Neural cell (in vitro differentiated cells): ENCODE measurements around the gene C11orf21. TPM values are rescaled to one million over a fixed set of nuclear protein-coding genes. Genes with fewer than 3 reads are reported as not detected.
A peak's percentile ranks its signal among the peaks of the same experiment; 100 is the strongest.

Experiments
- H2AFZ ChIP-seq: fragments of 200-600, 300-800 bp; sonication (generic), shearing (Covaris generic); 2 replicates; pipeline ENCODE4 v1.6.0; 2014; ENCODE audit warnings: low read depth, mild to moderate bottlenecking, antibody characterized with exemption, low read length, moderate library complexity
- H3F3A ChIP-seq: fragments of 200-600 bp; shearing (Covaris generic); 2 replicates; pipeline ENCODE4 v1.6.1; 2016; ENCODE audit warnings: mild to moderate bottlenecking, moderate library complexity, mixed read lengths, antibody characterized with exemption, low read length; ENCODE audit not compliant: insufficient read depth, poor library complexity, severe bottlenecking
- H3K27ac ChIP-seq: fragments of 200-600, 300-800 bp; sonication (generic), shearing (Covaris generic); 2 replicates; pipeline ENCODE4 v1.5.1; 2014; ENCODE audit warnings: mild to moderate bottlenecking, low read length, moderate library complexity
- H3K27me3 ChIP-seq: fragments of 300-800, 200-600 bp; sonication (generic), shearing (Covaris generic); 2 replicates; pipeline ENCODE4 v1.6.0; 2014; ENCODE audit warnings: mild to moderate bottlenecking, low read depth, low read length, moderate library complexity; ENCODE audit not compliant: insufficient read depth
- H3K36me3 ChIP-seq: fragments of 300-800, 200-600 bp; sonication (generic), shearing (Covaris generic); 2 replicates; pipeline ENCODE4 v1.5.1; 2014; ENCODE audit warnings: mild to moderate bottlenecking, antibody characterized with exemption, low read length, moderate library complexity; ENCODE audit not compliant: insufficient read depth
- H3K4me2 ChIP-seq: fragments of 300-800, 200-600 bp; sonication (generic), shearing (Covaris generic); 2 replicates; pipeline ENCODE4 v1.6.0; 2014; ENCODE audit warnings: mild to moderate bottlenecking, low read length
- H3K4me3 ChIP-seq: fragments of 300-800, 200-600 bp; sonication (generic), shearing (Covaris generic); 2 replicates; pipeline ENCODE4 v1.5.1; 2014; ENCODE audit warnings: mild to moderate bottlenecking, low read length, moderate library complexity
- H3K79me2 ChIP-seq: fragments of 200-600 bp; shearing (Covaris generic); replicated peaks from 2 replicates; pipeline ENCODE4 v1.6.0; 2014; ENCODE audit warnings: mild to moderate bottlenecking, low read length, moderate library complexity; ENCODE audit not compliant: insufficient read depth
- H3K9ac ChIP-seq: fragments of 300-800, 200-600 bp; sonication (generic), shearing (Covaris generic); 2 replicates; pipeline ENCODE4 v1.6.1; 2016; ENCODE audit warnings: mild to moderate bottlenecking, low read length, mixed read lengths
- H3K9me2 ChIP-seq: fragments of 200-600 bp; shearing (Covaris generic); 2 replicates; pipeline ENCODE4 v1.6.1; 2016; ENCODE audit warnings: mild to moderate bottlenecking, low read length, mixed read lengths; ENCODE audit not compliant: insufficient read depth
- H3K9me3 ChIP-seq: fragments of 200-600, 300-800 bp; sonication (generic), shearing (Covaris generic); 2 replicates; pipeline ENCODE4 v1.6.1; 2016; ENCODE audit warnings: mild to moderate bottlenecking, mixed run types, low read length, moderate library complexity, mixed read lengths
- H4K20me1 ChIP-seq: fragments of 200-600 bp; shearing (Covaris generic); 2 replicates; pipeline ENCODE4 v1.6.1; 2016; ENCODE audit warnings: mild to moderate bottlenecking, mixed run types; ENCODE audit not compliant: insufficient read depth
- CTCF ChIP-seq: fragments of 450-650 bp; IDR thresholded peaks from 2 replicates; pipeline ENCODE4 v1.5.1; 2014; ENCODE audit warnings: antibody characterized with exemption, mild to moderate bottlenecking, moderate library complexity; ENCODE audit not compliant: poor library complexity, severe bottlenecking
- EP300 ChIP-seq: fragments of 450-650 bp; conservative IDR thresholded peaks from 2 replicates; pipeline ENCODE4 v1.6.1; 2014; ENCODE audit warnings: antibody characterized with exemption, mild to moderate bottlenecking, moderate library complexity; ENCODE audit not compliant: poor library complexity, severe bottlenecking
- EZH2 ChIP-seq: fragments of 200-600, 300-800 bp; shearing (Covaris generic), sonication (generic); IDR thresholded peaks from 2 replicates; pipeline ENCODE4 v1.6.1; 2014; ENCODE audit warnings: antibody characterized with exemption, low read length, borderline replicate concordance, mild to moderate bottlenecking; ENCODE audit not compliant: insufficient read depth, poor library complexity, severe bottlenecking
- MXI1 ChIP-seq: fragments of 450-650 bp; conservative IDR thresholded peaks from 2 replicates; pipeline ENCODE4 v1.6.1; 2014; ENCODE audit warnings: antibody characterized with exemption, mild to moderate bottlenecking; ENCODE audit not compliant: poor library complexity, severe bottlenecking
- POLR2AphosphoS5 ChIP-seq: IDR thresholded peaks from 2 replicates; pipeline ENCODE4 v1.6.1; 2012
- RAD21 ChIP-seq: fragments of 450-650 bp; conservative IDR thresholded peaks from 2 replicates; pipeline ENCODE4 v1.6.1; 2014; ENCODE audit warnings: antibody characterized with exemption, mild to moderate bottlenecking, moderate library complexity
- REST ChIP-seq: IDR thresholded peaks from 2 replicates; pipeline ENCODE4 v1.6.1; 2012; ENCODE audit warnings: borderline replicate concordance
- SMC3 ChIP-seq: fragments of 450-650 bp; conservative IDR thresholded peaks from 2 replicates; pipeline ENCODE4 v1.6.1; 2014; ENCODE audit warnings: antibody characterized with exemption, mild to moderate bottlenecking, moderate library complexity; ENCODE audit not compliant: poor library complexity
- TAF1 ChIP-seq: IDR thresholded peaks from 2 replicates; pipeline ENCODE4 v1.6.1; 2012; ENCODE audit warnings: low read depth
- polyA plus RNA-seq: library from polyadenylated mRNA; depleted of rRNA; stranded (reverse); fragments of >200 nt; gene quantifications from 2 replicates; pipeline ENCODE4 v1.2.3, GENCODE V29; 2014

The C11orf21 gene
- polyA plus RNA-seq, 1 donor from 2014 or later, result not detected

- no peak for TF ChIP-seq TAF1
- no peak for TF ChIP-seq POLR2AphosphoS5
- no peak for TF ChIP-seq CTCF
- no peak for TF ChIP-seq RAD21
- TF ChIP-seq EP300, result no peak
- no peak for TF ChIP-seq REST
- no peak for TF ChIP-seq MXI1
- TF ChIP-seq SMC3, result no peak
- no peak for TF ChIP-seq EZH2
- Histone ChIP-seq H3K36me3 (no peaks in the 10 kb centered on the region), H3K9ac (no peak overlapping the region), H3K27me3 (peaks cover 57% of the 10 kb centered on the region), H3F3A (no peaks in the 10 kb centered on the region), H3K9me3 (no peaks in the 10 kb centered on the region), H3K79me2 (no peaks in the 10 kb centered on the region), H3K27ac (no peak overlapping the region), H3K4me2 (no peak overlapping the region), H2AFZ (no peak overlapping the region), H3K4me3 (peak overlapping the region; percentile 59), H3K9me2 (no peaks in the 10 kb centered on the region), H4K20me1 (no peaks in the 10 kb centered on the region)
Measured at GRCh38 chr11:2267851-2268728, 33.6 kb downstream of the C11orf21 start.

DNA sequence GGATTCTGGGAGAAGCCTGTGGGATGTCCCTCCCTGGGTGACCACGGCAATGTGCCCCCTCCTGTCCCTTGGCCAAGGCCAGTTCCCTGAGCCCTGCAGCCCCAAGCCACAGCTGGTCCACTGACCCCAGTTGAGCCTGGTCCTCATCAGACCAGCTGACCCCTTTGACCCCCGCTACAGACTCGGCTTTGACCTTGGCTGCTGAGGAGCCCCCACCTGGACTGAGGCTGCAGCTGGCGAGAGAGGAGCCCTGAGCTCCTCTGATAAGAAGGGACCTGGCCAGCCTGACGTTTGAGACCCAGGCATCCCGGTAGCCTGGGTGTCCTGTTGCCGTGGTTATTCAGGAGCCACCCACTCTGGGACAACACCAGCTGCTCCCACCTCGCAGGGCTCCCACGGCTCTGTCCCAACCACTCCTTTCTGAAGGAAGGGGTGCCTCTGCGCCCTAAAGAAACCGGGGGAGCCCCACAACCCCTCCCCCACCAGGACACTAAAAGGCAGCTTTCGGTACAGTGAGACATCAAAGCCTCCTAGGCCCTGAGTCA lies 34.3 kb downstream of the C11orf21 start:
- H3F3A ChIP-seq, result no peaks in the 10 kb centered on the region
- H3K4me2 ChIP-seq, result no peak overlapping the region
- no peak overlapping the region for H3K4me3 ChIP-seq
- H3K36me3 ChIP-seq, result no peaks in the 10 kb centered on the region
- no peak overlapping the region for H2AFZ ChIP-seq
- no peak for TF ChIP-seq SMC3
- TF ChIP-seq EP300, result no peak
- TF ChIP-seq TAF1, result no peak
- no peak for TF ChIP-seq POLR2AphosphoS5
- no peak for TF ChIP-seq REST
- TF ChIP-seq RAD21, result no peak
- TF ChIP-seq EZH2, result no peak
- TF ChIP-seq CTCF, result no peak
- no peak for TF ChIP-seq MXI1
- no peak overlapping the region for H3K9ac ChIP-seq
- H3K9me2 ChIP-seq, result no peaks in the 10 kb centered on the region
- no peaks in the 10 kb centered on the region for H3K79me2 ChIP-seq
- peaks cover 50% of the 10 kb centered on the region for H3K27me3 ChIP-seq
- no peaks in the 10 kb centered on the region for H3K9me3 ChIP-seq
- H3K27ac ChIP-seq, result no peak overlapping the region
- H4K20me1 ChIP-seq, result no peaks in the 10 kb centered on the region
